Suprapubic skin (tissue), 4 donors: ENCODE data around the gene SETD3. TPM values are rescaled to one million over a fixed set of nuclear protein-coding genes. Genes with fewer than 3 reads are reported as not detected.

ENCODE experiments used
- DNase-seq, 2 donors: peaks; one replicate each; pipeline ENCODE4 v3.0.0-alpha.2; 2019; ENCODE audit warnings: low spot score in 2 of 2
- H3K27ac ChIP-seq: fragments of 200-600 bp; sonication (generic); one replicate; pipeline ENCODE4 v1.5.1; 2019
- H3K27me3 ChIP-seq: fragments of 200-600 bp; sonication (generic); one replicate; pipeline ENCODE4 v1.5.1; 2019
- H3K36me3 ChIP-seq: fragments of 200-600 bp; sonication (generic); one replicate; pipeline ENCODE4 v1.5.1; 2019
- H3K4me1 ChIP-seq: fragments of 200-600 bp; sonication (generic); one replicate; pipeline ENCODE4 v1.5.1; 2019
- H3K4me3 ChIP-seq: fragments of 200-600 bp; sonication (generic); one replicate; pipeline ENCODE4 v1.5.1; 2019; ENCODE audit warnings: mild to moderate bottlenecking
- H3K9me3 ChIP-seq: fragments of 200-600 bp; sonication (generic); one replicate; pipeline ENCODE4 v1.5.1; 2019
- CTCF ChIP-seq, 2 donors: fragments of 200-600 bp in 1 of 2; fragments of 450-650 bp in 1 of 2; sonication (generic) in 1 of 2; IDR thresholded peaks; one replicate each; pipeline ENCODE4 v1.5.1; 2016 to 2019; ENCODE audit warnings: antibody characterized with exemption in 2 of 2, mild to moderate bottlenecking in 1 of 2, moderate library complexity in 1 of 2
- EP300 ChIP-seq: sonication (generic); formaldehyde crosslinking; IDR thresholded peaks from one replicate; pipeline ENCODE4 v1.6.1; 2017; ENCODE audit warnings: antibody characterized with exemption
- POLR2A ChIP-seq, 2 donors: fragments of 450-650 bp; IDR thresholded peaks; one replicate each; pipeline ENCODE4 v1.6.1; 2017; ENCODE audit warnings: antibody characterized with exemption in 2 of 2, mild to moderate bottlenecking in 2 of 2, moderate library complexity in 2 of 2
- POLR2AphosphoS5 ChIP-seq, 3 donors: sonication (generic); formaldehyde crosslinking; IDR thresholded peaks; one replicate each; pipeline ENCODE4 v1.6.1; 2017; ENCODE audit warnings: antibody characterized with exemption in 3 of 3
- WGBS: methylation state at CpG from one replicate; pipeline ENCODE4 v1.1.5; 2018; 5-methylcytosine and 5-hydroxymethylcytosine counted together
- total RNA-seq, 4 donors: library from RNA; depleted of rRNA; stranded (reverse); fragments of >200 nt; gene quantifications; one replicate each; pipeline ENCODE4 v1.1.0, GENCODE V29; 2016

SETD3 gene
- total RNA-seq, 4 donors from 2014 or later, result 50.2 to 57.5 (median 54.8) TPM

DNA sequence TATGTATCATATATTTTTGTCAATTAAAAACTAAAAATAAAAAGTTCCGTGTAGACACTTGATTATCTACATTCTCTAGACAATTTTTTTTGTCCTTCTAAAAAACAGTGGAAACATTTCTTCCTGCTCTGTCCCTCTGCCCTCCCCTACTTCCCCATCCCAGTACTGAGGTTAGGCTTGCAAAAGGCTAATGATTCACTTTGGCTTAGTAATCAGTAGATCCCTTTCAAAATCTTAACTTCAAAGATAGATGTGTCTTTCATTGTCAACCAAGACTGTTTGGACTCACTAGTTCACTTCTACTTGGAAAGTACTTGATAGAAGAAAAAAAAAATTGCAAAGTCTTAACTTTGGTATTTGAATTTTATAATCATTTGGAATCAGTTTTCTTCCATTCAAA is 3.8 kb downstream of the SETD3 start:
- H3K9me3 ChIP-seq, result no peaks in the 10 kb centered on the region
- no peak overlapping the region for H3K27ac ChIP-seq
- no peaks in the 10 kb centered on the region for H3K36me3 ChIP-seq
- H3K4me3 ChIP-seq, result no peak overlapping the region
- H3K27me3 ChIP-seq, result no peaks in the 10 kb centered on the region
- peaks cover 35% of the 10 kb centered on the region for H3K4me1 ChIP-seq
- WGBS, result 68% methylated on average over 1 of the region's 1 CpG
- TF ChIP-seq EP300, result no peak
- TF ChIP-seq POLR2A (IDR thresholded peaks at IDR 0.05), result no peak
- no peak for TF ChIP-seq CTCF (IDR thresholded peaks at IDR 0.05)
- TF ChIP-seq POLR2AphosphoS5 (IDR thresholded peaks at IDR 0.05), result no peak
- DNase-seq, result no peak

GRCh38 chr14:99475660-99476059 is 5.0 kb downstream of the SETD3 start:
- Histone ChIP-seq H3K27ac (no peak overlapping the region), H3K4me1 (peaks cover 34% of the 10 kb centered on the region)
- DNase-seq, result no peak

GRCh38 chr14:99475179-99475578 is 5.5 kb downstream of the SETD3 start:
- no peaks in the 10 kb centered on the region for H3K27me3 ChIP-seq
- DNase-seq, result no peak
- H3K9me3 ChIP-seq, result no peaks in the 10 kb centered on the region
- TF ChIP-seq POLR2A (IDR thresholded peaks at IDR 0.05), result no peak
- no peak for TF ChIP-seq POLR2AphosphoS5 (IDR thresholded peaks at IDR 0.05)
- no peak for TF ChIP-seq CTCF (IDR thresholded peaks at IDR 0.05)
- TF ChIP-seq EP300, result no peak
- peaks cover 34% of the 10 kb centered on the region for H3K4me1 ChIP-seq
- 57% methylated on average over 9 of the region's 9 CpGs for WGBS
- H3K27ac ChIP-seq, result no peak overlapping the region
- H3K4me3 ChIP-seq, result no peak overlapping the region
- no peaks in the 10 kb centered on the region for H3K36me3 ChIP-seq

More at GRCh38 chr14:99475660-99476059, 5.0 kb downstream of the SETD3 start:
- no peak for TF ChIP-seq POLR2A (IDR thresholded peaks at IDR 0.05)
- no peaks in the 10 kb centered on the region for H3K36me3 ChIP-seq
- no peak overlapping the region for H3K4me3 ChIP-seq
- no peaks in the 10 kb centered on the region for H3K27me3 ChIP-seq
- no peaks in the 10 kb centered on the region for H3K9me3 ChIP-seq
- WGBS, result 93% methylated on average over 2 of the region's 2 CpGs

DNA sequence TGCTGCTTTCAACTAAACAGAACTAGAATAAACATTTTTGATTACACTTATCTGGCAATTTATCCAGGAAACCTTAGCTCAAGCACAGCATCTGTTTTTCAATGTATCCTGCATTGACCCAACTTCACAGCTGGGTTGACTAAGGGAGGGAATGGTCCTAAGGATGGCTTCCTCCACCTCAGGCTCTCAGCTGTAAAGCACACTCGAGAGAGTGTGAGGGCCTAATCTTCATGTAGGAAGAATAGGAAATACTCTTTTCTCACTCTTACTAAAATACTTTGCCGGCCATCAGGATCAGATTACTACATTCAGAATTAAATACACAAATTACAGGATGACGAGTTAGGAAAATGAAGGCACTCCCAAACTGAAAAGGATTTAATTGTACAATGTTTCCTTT is 7.2 kb downstream of the SETD3 start:
- Histone ChIP-seq H3K4me3 (no peak overlapping the region), H3K9me3 (no peaks in the 10 kb centered on the region), H3K4me1 (peaks cover 20% of the 10 kb centered on the region), H3K27me3 (no peaks in the 10 kb centered on the region), H3K36me3 (no peaks in the 10 kb centered on the region), H3K27ac (no peak overlapping the region)
- TF ChIP-seq POLR2A (IDR thresholded peaks at IDR 0.05), result no peak
- no peak for TF ChIP-seq CTCF (IDR thresholded peaks at IDR 0.05)
- TF ChIP-seq POLR2AphosphoS5 (IDR thresholded peaks at IDR 0.05), result no peak
- TF ChIP-seq EP300, result no peak
- 76% methylated on average over 3 of the region's 3 CpGs for WGBS
- no peak for DNase-seq

GRCh38 chr14:99472937-99473336 is 7.7 kb downstream of the SETD3 start:
- Histone ChIP-seq H3K36me3 (no peaks in the 10 kb centered on the region), H3K4me3 (no peak overlapping the region), H3K9me3 (no peaks in the 10 kb centered on the region), H3K27ac (no peak overlapping the region), H3K4me1 (peaks cover 15% of the 10 kb centered on the region), H3K27me3 (no peaks in the 10 kb centered on the region)
- WGBS, result 89% methylated on average over 4 of the region's 4 CpGs
- DNase-seq, result no peak
- TF ChIP-seq POLR2AphosphoS5 (IDR thresholded peaks at IDR 0.05), result no peak
- no peak for TF ChIP-seq EP300
- TF ChIP-seq CTCF (IDR thresholded peaks at IDR 0.05), result no peak
- TF ChIP-seq POLR2A (IDR thresholded peaks at IDR 0.05), result no peak

GRCh38 chr14:99471731-99472130 is 8.9 kb downstream of the SETD3 start:
- Histone ChIP-seq H3K27ac (no peak overlapping the region), H3K27me3 (no peaks in the 10 kb centered on the region), H3K36me3 (no peaks in the 10 kb centered on the region), H3K4me1 (peaks cover 19% of the 10 kb centered on the region), H3K4me3 (no peak overlapping the region), H3K9me3 (no peaks in the 10 kb centered on the region)
- WGBS, result 73% methylated on average over 7 of the region's 7 CpGs
- DNase-seq, result no peak
- TF ChIP-seq CTCF (IDR thresholded peaks at IDR 0.05) (no peak), EP300 (no peak), POLR2AphosphoS5 (IDR thresholded peaks at IDR 0.05) (no peak), POLR2A (IDR thresholded peaks at IDR 0.05) (no peak)
